ENCODE results near the gene PLEK.
"Not testable (repeated sequence)": the region's sequence is repeated elsewhere in the genome, so short reads cannot be mapped to it uniquely, and the experiment has no call there.

Gene PLEK

DNA sequence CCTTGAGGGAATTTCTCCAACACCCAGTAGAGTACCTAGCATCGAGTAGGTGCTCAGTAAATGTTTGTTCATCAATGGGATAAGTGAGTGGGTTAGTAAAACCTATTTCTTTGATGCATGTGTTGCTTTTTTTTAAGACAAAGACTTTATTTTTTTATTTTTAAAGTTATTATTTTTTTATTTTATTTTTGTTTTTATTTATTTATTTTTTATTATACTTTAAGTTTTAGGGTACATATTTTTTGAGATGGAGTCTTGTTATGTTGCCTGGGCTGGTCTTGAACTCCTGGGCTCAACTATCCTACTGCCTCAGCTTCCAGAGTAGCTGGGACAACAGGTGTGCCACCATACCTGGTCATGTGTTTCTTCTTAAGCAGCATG lies 20.8 kb downstream of the PLEK start:
- DNase-seq = no peak

- no peak for DNase-seq
Measured at GRCh38 chr2:68386365-68386764, 21.3 kb downstream of the PLEK start.

GRCh38 chr2:68387408-68388350 lies 22.6 kb downstream of the PLEK start:
- DNase-seq = no peak

GRCh38 chr2:68388358-68388757 lies 23.3 kb downstream of the PLEK start:
- DNase-seq = no peak

GRCh38 chr2:68388772-68389171 lies 23.7 kb downstream of the PLEK start:
- DNase-seq = no peak

GRCh38 chr2:68390114-68390513 lies 25.0 kb downstream of the PLEK start:
- no peak for DNase-seq

GRCh38 chr2:68390586-68390985 lies 25.5 kb downstream of the PLEK start:
- no peak for DNase-seq

DNA sequence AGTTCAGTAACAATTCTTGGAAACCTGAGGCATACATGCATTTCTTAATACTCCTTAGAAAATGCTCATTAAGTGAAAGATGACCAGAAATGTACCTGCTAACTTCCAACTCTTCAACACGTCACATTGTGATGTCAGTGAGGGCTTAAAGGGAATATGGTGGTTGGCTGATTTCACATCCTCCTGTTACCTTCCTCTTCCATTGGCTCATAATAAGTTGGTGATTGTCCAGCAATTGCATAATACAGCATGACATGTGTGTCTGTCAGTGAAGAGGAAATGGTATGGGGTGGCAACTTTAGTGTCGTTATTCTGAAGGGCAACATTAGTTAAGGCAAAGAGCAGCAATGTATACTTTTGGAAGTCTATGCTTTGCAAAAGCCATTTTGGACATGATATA lies 26.0 kb downstream of the PLEK start:
- no peak for DNase-seq

DNA sequence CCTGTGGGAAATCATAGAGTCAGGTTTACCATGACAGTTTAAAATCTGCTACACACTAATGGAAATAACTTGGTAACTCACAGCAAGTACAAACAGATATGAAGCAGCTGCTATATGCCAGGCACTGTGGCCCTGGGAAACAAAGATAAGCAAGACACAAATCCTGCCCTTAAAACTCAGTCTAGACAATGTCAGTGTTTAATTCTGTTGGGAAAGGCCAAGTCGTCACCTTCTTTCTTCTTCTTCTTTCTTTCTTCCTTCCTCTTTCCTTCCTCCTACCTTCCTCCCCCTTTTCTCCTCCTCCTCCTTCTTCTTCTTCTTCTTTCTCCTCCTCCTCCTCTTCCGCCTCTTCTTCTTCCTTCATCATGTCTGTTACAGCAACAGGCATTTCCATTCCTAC lies 26.8 kb downstream of the PLEK start:
- DNase-seq = no peak

DNA sequence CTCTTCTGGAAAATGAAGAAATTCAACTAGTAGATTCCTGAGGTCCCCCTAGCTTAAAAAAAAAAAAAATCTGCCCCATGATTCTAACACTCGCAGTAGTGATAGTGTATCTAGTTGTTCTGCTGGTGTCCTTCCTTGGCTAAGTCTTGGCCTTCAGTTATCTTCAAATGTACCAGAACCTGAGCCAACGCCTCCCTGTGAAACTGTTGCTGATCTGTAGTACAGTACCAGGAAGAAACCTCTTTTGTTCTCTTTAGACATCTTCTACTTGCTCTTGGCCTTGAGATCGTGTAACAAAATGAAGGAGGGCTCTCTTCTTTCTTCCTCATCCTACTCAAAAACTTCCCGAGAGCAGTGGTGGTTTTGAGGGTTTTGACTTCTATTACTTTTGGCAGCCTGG lies 31.0 kb downstream of the PLEK start:
- no peak for DNase-seq

GRCh38 chr2:68397704-68398263 lies 32.7 kb downstream of the PLEK start:
- not testable (repeated sequence) for DNase-seq

GRCh38 chr2:68403199-68403644 lies 38.1 kb downstream of the PLEK start:
- no peak for DNase-seq

GRCh38 chr2:68404164-68404563 lies 39.1 kb downstream of the PLEK start:
- no peak for DNase-seq

GRCh38 chr2:68404893-68405799 lies 40.1 kb downstream of the PLEK start:
- DNase-seq = no peak

DNA sequence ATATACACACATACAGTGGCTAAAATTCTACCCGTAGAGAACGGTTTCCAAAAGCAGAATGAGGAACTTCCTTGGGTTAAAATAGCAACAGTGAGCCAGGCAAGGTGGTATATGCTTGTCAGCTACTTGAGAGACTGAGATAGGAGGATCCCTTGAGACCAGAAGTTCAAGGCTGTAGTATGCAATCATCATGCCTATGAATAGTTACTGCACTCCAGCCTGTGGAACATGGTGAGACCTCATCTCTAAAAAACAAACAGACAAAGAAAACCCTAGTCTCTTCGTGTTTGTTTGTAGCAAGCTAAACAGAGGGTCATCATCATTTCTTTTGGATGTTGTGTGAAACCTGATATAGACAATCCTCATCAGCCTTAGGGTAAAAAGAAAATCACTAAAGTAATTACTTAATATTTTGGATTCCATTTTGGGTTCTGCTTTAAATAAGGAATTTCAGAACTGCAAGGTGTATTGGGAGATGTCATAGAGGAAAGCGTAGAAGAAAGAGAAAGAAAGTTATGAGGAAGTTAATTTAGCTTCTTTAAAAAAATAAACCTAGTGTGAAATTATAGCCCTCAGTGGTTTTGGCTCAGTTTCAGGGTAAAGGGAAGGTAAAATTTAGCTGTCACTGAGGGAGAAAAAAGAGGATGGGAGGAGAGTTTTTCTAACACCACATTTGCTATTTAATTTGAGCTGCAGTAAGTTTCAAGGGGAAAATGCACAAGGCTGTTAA lies 46.5 kb downstream of the PLEK start:
- DNase-seq = no peak

GRCh38 chr2:68412127-68412819 lies 47.2 kb downstream of the PLEK start:
- no peak for DNase-seq

GRCh38 chr2:68413466-68413865 lies 48.4 kb downstream of the PLEK start:
- DNase-seq = no peak

DNA sequence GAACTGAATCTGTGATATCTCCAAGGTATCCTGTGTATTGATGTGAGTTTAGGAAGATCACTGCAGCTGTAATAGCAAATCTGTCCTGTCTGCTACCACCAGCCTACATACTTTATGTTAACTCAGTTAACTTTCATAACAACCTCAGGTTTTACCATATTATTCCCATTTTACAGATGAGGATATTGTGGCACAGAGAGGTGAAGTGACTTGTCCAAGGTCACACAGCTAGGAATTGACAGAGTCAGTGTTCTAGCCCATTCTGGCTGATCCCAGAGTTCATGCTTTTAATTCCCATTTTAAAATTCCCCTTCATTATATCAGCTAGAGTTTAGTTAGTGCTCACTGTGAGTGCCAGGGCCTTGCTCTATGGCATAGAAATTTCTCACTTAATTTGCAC lies 49.4 kb downstream of the PLEK start:
- no peak for DNase-seq

GRCh38 chr2:68414876-68415275 lies 49.8 kb downstream of the PLEK start:
- DNase-seq = no peak

DNA sequence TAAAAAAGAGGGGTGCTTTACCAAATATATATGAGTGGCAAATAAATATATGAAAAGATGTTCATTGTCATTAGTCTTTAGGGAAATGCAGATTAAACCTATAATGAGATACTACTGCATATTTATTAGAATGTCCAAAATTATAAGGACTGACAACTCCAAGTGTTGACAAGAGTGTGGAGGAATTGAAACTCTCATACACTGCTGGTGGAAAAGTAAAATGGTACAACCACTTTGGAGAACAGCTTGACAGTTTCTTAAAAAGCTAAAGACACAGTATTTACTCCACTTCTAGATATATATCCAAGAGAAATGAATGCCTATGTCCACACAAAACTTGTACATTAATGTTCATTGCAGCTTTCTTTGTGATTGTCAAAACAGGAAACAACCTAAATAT lies 50.4 kb downstream of the PLEK start:
- no peak for DNase-seq

- DNase-seq = no peak
Measured at GRCh38 chr2:68416081-68416675, 51.1 kb downstream of the PLEK start.

- DNase-seq = no peak
Measured at GRCh38 chr2:68417926-68418325, 52.8 kb downstream of the PLEK start.
